Iris pigment epithelial cell (primary cell): ENCODE data around the gene PRCC.

Experiments
- DNase-seq: peaks from one replicate; pipeline ENCODE4 v3.0.0-alpha.2; 2011; ENCODE audit warnings: low read depth

The PRCC gene, protein sequence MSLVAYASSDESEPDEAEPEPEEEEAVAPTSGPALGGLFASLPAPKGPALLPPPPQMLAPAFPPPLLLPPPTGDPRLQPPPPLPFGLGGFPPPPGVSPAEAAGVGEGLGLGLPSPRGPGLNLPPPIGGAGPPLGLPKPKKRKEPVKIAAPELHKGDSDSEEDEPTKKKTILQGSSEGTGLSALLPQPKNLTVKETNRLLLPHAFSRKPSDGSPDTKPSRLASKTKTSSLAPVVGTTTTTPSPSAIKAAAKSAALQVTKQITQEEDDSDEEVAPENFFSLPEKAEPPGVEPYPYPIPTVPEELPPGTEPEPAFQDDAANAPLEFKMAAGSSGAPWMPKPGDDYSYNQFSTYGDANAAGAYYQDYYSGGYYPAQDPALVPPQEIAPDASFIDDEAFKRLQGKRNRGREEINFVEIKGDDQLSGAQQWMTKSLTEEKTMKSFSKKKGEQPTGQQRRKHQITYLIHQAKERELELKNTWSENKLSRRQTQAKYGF

DNA sequence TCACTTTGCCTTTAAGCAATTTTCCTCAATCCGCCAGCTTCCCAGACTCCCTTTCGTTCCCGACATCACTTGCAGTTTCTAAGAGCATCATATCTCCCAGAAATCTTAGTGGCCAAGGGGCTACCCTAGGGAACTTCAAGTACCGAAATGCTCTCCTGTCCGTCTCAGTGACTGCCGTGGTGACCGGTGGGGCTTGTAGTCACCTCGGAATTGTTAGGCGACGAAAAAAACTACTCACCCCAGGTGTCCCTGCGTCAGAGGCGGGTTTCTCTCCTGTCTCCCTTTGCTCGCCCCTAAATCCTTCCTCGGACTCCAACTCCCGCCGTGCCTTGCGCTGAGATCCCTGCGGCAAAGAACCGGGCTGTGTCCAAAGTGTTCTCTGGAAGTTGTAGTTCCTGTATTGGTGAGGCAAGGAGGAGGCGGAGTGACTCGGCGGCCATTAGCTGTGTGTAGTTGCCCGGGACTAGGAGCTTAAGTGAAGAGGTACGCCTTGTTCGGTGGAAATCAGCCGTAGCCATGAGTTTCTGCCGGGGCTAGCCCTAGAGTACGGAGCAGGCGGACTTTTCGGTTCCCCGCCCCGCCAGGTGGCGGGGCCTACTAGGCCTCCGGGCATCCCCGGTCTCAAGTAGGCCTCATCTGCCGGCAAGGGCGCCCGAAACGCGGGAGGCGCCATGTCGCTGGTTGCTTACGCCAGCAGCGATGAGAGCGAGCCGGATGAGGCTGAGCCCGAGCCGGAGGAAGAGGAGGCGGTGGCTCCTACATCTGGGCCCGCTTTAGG, at the start of gene PRCC:
PRCC (plus strand) TSS at position 435 of the 778 bp plus-strand sequence; CDS start at position 672, 237 bp downstream.
- peak; percentile 100 for DNase-seq

DNA sequence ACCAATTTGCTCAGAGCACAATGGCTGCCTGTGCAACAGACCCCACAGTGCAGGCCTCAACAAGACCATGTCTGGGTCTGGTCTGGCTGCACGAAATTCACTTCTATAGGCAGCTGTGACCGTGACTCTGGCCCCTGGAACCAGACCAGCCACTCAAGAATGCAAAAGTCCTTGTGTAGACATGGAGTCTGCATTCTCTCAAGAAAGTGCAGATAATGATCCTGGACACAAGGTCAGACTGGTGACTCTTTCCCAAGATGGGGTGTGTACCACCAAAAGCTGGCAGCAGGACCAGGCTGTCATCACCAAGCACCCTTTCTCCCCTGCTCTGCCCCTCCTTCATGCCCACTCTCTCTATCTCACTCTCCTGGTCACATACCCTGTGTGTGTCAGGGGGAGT, 46.2 kb upstream of the PRCC start:
- no peak for DNase-seq

DNA sequence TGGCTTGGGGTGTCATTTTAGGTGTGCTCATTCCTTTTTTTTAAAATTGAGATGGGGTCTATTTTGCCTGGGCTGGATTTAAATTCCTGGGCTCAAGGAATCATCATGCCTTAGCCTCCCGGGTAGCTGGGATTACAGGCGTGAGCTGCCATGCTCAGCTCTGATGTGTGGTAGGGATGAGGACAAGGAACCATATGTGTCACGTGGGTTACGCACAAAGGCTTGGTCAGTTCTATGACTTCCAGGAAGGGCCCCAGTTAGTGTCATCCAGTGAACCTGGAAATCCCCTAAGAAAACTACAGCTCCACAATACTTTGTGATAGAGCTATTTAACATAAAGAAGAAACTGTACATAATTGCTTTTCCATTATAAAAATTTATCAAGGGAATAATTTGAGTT, 45.8 kb upstream of the PRCC start:
- no peak for DNase-seq

DNA sequence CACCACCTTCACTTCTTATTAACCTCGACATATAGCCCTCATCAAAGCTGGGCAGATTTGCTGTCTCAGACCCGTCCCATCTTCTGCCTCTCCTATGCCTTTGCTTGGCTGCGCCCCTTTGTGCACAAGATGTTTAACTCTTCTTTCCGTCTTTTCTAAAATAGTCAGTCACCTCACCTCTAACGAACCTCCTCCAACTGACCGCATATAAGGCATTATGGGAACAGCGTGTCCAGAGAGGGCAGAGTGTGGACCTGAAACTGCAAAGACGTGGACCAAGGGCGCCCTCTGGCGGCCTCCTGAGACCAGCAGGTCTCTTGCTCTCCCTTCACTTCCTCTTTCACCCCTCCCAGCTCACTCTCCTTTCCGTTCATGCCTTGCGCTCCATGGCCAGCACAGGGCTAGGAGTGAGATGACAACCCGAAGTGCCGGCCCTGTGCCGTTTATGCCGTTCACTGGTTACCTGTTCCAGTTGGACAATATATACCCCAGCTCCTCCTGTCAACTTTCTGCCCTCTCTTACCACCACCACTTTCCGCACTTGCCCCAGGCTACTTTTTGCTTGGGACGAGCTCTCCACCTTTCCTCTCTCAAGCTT, 41.6 kb upstream of the PRCC start:
- peak; percentile 88 for DNase-seq

DNA sequence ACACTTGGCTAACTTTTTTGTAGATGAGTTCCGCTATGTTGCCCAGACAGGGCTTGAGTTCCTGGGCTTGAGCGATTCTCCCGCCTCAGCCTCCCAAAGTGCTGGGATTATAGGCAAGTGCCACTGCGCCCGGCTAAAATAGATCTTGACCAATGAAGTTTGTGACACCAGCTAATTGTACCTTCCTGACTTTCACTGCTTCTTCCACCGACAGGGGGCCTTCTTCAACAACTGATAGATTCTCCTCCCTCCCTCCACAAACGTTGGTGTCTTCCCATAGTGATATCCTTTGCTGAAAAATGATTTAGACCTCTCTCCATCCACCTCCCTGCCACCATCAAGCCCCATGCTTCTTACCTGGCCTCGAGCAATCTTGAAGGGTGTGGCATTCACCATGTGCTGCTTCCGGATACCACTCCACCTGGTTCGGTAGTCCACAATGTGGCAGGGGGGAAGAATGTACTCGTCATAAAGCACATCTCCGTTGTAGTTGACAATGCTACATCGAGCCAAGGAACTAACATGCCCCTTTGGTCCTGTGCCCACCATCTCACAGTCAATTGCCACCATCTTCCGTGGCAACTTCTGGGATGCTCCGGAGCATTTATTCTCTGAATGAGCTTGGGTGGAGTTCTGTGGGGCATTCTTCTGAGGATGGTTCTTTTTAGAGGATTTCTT, 40.6 kb upstream of the PRCC start:
- DNase-seq: peak; percentile 71

DNA sequence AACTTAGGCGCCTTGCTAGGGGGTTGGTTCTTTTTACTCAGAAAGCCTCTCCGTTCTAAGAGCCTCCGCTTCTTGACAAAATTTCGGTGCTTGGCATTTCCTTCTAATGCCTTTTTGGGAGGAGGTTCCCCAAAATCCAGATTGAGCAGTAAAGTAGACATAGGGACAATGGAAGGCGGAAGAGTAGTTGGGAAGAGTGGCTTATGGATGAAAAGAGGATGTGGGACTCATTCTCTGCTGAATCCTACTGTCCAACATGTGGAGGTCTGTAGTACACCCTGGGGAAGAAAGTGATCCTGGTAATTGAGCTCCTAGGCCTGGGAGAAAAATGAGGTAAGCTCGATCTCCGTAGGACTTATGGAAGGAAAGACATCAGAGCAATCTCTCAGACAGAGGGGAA, 39.8 kb upstream of the PRCC start:
- no peak for DNase-seq

DNA sequence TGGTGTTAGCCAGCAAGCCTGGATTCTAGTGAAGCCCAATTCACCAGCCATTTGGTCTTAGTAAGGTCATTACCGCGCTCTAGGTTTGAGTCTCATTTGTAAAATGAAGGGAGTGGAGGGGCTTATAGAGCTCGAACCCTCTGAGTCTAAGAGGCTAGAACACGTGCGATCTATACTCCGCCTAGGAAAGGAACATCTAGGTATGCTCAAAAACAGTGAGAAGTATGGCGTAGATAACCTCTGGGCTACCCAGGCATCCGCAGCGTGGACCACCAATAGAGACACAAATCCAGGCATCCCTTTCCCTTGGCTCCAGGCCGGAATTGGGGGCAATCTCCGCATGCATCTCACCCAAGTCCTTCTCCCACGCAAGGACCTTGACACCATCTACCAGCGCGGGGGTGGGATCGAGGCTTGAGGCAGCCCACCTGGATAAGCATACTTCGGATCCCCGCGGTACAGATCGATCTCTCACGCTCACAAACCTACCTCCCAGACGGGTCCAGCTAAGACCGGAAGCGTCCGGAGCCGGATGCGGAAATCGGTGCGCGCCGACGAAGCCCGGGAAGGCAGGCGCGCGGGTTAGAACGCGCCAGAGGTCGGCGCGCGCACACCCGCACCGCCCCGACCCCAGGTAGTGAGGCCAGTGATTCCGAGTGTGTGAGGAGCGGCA, 39.3 kb upstream of the PRCC start, which contains the start of gene METTL25B:
METTL25B (plus strand) TSS at position 544 of the 673 bp plus-strand sequence. CDS start 636 bp downstream, outside the sequence.
- peak; percentile 81 for DNase-seq

DNA sequence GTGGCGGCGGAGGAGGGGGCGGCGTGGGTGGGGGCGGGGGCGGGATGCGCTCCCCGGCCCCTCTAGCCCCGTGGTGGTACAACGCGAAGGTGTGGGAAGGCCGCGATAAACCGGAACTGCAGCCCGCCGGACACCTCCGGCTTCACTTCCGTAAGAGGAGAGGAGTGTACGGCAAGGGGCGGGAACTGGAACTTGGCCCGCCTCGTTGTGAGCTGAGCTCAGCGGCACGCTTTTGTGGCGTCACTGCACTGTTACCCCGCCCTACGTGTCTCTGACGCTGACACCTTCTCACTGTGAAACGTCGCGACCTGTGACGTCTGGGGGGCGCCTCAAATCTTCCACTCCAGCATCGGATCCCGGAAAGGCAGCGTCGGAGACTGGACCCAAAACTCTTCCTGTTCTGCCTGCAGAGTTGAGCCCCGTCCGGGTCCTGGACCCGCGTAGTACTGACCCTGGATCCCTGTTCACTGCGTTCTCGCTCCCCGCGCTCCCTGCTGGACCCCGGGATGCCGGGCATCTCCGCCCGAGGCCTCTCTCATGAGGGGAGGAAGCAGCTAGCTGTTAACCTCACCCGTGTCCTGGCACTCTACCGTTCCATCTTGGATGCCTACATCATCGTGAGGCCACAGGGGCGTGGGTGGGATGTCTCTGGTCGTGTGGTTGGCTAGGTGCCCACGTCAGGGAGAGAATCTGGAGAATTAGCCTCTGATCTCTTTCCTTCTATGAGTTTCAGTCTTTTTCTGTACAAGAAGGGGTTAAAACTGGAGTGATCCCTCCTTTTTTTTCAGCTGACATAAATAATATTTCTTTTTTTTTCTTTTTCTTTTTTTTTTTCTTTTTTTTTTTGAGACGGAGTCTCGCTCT, 38.5 kb upstream of the PRCC start, which contains the start of gene ISG20L2:
ISG20L2 (minus strand) TSS at position 168 of the 864 bp plus-strand sequence. CDS start 1,114 bp downstream, outside the sequence.
- peak; percentile 99 for DNase-seq

DNA sequence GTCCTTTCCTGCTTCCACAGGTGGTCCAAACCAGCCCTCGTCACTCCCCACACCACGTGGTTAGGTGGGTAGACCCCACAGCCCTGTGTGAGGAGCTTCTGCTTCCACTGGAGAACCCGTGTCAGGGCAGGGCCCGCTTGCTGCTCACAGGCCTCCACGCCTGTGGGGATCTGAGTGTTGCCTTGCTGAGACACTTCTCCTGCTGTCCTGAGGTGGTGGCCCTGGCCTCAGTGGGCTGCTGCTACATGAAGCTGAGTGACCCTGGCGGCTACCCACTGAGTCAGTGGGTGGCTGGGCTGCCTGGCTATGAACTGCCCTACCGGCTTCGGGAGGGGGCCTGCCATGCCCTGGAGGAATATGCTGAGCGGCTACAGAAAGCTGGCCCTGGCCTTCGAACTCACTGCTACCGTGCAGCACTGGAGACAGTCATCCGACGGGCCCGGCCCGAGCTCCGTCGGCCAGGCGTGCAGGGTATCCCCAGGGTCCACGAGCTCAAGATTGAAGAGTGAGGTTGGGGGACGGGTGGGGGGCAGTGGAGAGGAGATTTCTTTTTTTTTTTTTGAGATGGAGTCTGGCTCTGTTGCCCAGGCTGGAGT, 33.2 kb upstream of the PRCC start:
- DNase-seq: no peak

DNA sequence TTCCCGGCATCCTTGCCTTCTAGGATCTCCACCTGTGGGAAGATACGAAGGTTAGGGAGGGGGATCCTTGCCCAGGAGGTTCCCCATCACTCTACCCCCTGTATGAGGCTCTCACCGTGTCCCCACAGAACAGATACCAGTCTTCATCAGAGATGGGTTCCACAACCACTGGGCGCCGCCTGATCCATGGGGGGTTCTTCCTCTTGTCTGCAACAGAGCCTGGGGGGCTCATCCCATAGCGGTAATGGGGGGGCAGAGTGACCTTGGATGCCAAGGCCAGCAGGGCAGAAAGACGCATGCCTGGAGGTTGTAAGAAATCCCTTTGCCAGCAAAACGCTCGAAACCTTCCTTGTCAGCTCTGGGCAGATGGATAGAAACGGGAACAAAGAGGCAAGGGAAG, 28.9 kb upstream of the PRCC start:
- DNase-seq: no peak

DNA sequence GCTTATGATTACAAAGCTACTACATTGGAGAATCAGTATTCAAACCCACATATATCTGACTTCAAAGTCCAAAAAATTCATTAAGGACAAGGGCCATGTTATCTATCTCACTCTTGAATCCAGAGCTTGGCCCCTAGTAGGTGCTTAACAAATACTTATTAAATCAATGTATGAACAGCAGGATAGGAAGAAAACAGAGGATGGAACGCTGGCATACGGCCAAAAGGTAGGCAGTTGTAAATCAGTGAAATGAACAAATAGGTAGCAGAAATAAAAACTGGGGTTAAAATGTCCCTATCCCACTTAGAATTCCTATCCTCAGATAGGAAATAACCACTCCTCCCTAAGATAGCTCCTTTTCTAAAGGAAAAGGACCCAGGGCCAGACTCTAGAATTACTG, 28.4 kb upstream of the PRCC start:
- no peak for DNase-seq

DNA sequence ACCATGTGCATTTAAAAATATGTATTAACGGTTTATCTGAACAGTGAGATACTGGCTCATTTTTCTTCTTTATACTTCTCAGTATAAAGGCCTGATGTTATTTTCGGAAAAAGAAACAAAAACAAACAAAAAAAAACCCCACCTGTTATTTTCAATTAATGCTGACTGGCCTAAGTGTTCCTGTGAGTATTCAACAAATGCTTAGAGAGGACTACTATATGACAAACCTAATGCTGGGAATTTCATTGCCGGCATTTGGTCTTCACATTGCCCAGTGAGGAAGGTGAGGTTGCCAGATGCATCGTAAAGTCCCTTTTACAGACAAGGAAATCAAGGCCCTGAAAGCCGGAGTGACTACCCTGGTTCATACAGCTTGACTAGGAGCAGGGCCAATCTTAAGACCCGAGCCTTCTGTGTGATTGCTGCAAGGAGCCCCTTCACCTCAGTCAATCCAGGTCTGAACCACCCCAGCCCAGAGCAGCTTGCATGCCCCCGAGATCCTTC, 27.0 kb upstream of the PRCC start:
- DNase-seq: no peak

DNA sequence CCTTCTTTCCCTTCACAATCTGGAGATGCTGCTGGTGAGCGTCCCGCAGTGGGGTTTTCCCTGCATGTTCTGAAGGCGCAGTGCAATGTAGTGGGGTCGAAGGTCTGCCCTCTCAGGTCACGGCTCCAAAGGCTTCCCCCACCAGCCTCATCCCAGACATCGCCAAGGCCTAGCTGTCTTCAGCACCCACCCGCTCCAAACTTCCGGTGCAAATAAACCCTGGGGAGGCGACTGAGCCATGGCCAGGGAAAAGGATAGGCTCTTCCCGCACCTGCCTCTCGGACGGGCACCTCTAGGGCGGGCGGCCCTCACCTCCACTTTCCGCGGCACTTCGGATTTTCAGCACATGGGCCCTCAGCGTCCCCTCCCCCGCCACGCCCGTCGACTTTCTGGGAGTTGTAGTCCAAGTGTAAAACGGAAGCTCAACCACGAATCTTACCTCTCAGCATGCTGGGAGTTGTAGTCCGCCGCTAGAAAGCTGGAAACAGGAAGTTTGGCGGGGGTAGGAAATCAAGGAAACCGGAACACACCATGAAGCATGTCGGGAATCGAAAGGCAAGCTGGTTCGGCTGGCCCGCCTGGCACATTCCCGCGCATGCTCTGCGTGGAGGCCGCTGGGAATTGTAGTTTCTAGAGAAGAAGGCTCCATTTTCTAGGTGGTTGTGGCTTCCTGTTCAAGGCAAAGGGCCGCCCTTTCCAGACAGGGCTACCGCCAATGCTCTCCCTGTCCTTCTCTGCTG, 26.4 kb upstream of the PRCC start, which contains the start of gene MRPL24:
MRPL24 (minus strand) TSS at position 348 of the 740 bp plus-strand sequence. CDS start 2,384 bp downstream, outside the sequence.
- DNase-seq: peak; percentile 100

DNA sequence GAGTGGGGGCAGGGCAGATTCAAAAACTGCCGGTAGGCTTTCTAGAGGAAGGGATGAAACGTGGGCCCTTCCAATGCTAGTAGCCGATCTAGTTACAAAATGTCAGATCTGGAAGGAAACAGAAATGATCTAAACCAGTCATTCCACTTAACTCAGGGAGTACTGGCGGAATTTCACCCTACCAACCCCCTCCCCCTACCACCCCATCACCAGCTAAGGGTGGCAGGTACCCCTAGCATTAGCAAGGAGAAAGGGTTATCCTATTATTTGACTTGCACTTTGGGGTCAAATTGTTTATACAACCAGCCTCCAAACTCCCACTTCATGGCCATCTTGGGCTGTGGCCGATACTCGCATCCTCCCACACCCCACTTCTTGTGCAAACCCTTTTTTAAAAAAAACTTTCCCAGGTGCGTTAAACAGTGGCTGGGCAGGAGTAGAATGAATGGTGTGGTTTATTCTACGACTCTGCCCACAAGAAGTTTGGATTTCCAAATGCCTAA, 25.8 kb upstream of the PRCC start:
- DNase-seq: no peak

DNA sequence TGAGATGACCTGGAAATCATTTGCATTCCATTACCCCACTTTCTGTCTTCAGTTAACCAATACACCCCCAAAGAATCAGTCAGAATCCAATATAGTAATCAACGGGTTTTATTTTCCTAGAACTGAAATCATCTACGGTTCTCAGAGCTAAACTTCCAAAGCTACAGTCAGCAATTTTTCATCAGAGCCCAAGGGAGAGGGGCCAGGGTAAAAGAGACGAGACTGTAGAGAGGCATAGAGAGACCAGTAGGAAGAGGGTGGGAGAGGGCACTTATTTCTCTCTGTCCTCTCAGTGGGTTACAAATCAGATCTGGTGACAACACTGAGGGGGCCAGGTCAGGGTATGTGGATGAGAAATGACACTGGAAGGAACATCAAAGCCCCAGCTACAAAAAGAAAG, 25.3 kb upstream of the PRCC start:
- DNase-seq: no peak

DNA sequence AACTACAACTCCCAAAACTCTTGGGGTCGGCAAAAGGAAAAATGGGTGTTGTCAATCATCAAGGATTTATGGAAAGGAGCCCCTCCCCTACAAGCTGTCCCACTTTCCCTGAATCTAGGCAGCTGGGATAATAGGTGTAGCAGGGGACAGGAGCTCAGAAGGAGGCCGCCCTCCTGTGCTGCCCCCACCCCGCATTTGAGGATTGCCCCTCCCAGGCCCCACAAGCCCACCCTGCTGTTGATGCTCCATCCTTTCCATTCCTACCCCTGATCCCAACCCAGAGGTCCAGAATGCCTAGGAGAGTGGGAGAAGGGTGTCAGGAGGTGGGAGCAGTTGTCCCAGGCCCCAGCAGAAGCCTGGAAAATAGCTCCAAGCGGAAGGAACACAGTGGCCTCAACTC, 24.5 kb upstream of the PRCC start:
- no peak for DNase-seq

DNA sequence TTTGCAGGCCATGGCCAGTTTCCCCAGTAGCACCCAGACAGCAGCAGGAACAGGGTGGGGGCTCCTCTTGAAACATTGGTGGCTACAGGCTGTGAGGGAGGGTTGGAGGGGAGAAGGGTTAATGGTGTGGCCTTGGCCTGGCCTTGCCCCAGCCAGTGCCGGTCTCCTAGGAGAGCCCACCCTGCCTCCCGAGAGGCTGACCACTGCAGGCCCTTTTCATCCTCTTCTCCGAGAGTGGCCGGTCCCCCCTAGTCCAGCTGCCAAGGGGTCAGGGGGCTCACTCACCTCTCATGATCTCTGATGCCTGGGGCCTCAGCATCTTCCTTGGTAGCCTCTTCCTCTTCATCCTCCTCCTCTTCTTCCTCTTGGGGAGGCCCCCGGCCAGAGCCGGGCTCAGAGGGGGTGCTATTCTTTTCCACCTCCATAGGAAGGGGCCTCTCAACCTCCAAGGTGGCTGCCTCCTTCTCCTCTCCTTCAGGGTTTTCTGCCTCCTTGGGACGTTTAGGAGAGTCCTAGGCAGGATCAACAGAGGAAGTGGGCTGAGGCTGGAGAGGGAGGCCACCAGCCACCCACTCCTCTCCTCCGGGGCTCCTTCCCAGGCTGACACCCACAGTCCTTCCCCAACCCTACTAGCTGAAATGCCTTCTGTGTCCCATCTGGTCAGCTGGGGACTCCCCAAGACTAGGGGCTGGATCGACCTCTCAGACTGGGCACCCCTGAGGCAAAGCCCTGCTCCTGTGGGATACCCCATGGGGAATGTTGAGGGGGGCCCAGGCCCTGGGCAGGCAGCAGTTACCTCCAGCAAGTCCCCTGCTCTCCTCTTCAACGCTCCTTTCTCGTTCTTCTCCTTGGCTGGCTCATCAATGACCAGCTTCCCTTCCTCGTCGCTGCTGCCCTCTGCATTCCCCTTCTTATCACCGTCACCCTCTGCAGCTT, 23.7 kb upstream of the PRCC start:
- DNase-seq: no peak
